H1 (cell line): ENCODE data around the gene RPLP2. TPM values are rescaled to one million over a fixed set of nuclear protein-coding genes. Genes with fewer than 3 reads are reported as not detected.

Source experiments
- CTCF ChIA-PET: fragments of 300-600 bp; sonication (Branson Sonifier 250); formaldehyde crosslinking; loops from one replicate; lab custom pipeline; 2021; ENCODE audit not compliant: partially characterized antibody; lab: Charles Lee
- POLR2A ChIA-PET: fragments of 300-600 bp; sonication (Branson Sonifier 250); formaldehyde crosslinking; loops from one replicate; lab custom pipeline; 2021; ENCODE audit warnings: inconsistent platforms; ENCODE audit not compliant: partially characterized antibody; lab: Charles Lee
- DNase-seq, 2 experiments: peaks; one replicate each; pipeline versions ENCODE4 v3.0.0 to v3.0.0-alpha.2; 2010 to 2022; ENCODE audit warnings: low spot score in 2 of 2, low read depth in 1 of 2, mixed read lengths in 1 of 2
- FAIRE-seq: peaks from 2 replicates; lab custom pipeline; 2011; peaks lifted over from hg19 to GRCh38; lab: Jason Lieb, UNC
- H2AFZ ChIP-seq: 2 replicates; pipeline ENCODE4 v1.8.1; 2012; ENCODE audit warnings: low read length, inconsistent platforms
- H2AK5ac ChIP-seq: 2 replicates; pipeline ENCODE4 v1.6.1; 2013; ENCODE audit warnings: low read depth, low read length
- H2BK120ac ChIP-seq: replicated peaks from 2 replicates; pipeline ENCODE3; 2013; ENCODE audit warnings: low read depth, low read length, inconsistent platforms
- H2BK12ac ChIP-seq: 2 replicates; pipeline ENCODE4 v1.6.1; 2013; ENCODE audit warnings: low read depth, low read length
- H2BK15ac ChIP-seq: 2 replicates; pipeline ENCODE4 v1.6.1; 2013; ENCODE audit warnings: low read length
- H2BK20ac ChIP-seq: 2 replicates; pipeline ENCODE4 v1.6.1; 2013; ENCODE audit warnings: low read length
- H2BK5ac ChIP-seq: 2 replicates; pipeline ENCODE4 v1.6.1; 2013; ENCODE audit warnings: low read depth, low read length
- H3K14ac ChIP-seq: 2 replicates; pipeline ENCODE4 v1.6.1; 2013; ENCODE audit warnings: inconsistent platforms; ENCODE audit not compliant: insufficient read length
- H3K18ac ChIP-seq: 2 replicates; pipeline ENCODE4 v1.6.1; 2013; ENCODE audit warnings: low read length; ENCODE audit errors: extremely low read depth
- H3K23ac ChIP-seq: 2 replicates; pipeline ENCODE4 v1.6.1; 2013; ENCODE audit warnings: inconsistent platforms; ENCODE audit not compliant: insufficient read length
- H3K23me2 ChIP-seq: 2 replicates; pipeline ENCODE4 v1.6.1; 2013; ENCODE audit warnings: low read depth, low read length
- H3K27ac ChIP-seq: 2 replicates; pipeline ENCODE4 v1.6.1; 2011; ENCODE audit warnings: low read depth, low read length, inconsistent platforms
- H3K27me3 ChIP-seq, 4 experiments: replicated peaks in 1 of 4; 1 replicate in 1 of 4; 2 replicates in 3 of 4; pipeline versions ENCODE4 v1.6.1 to v1.8.1; 2011 to 2013; ENCODE audit warnings: low read length in 3 of 4, mild to moderate bottlenecking in 3 of 4, inconsistent platforms in 2 of 4, mixed read lengths in 2 of 4, moderate library complexity in 1 of 4; ENCODE audit not compliant: control insufficient read depth in 3 of 4, insufficient read depth in 3 of 4; ENCODE audit errors: extremely low read depth in 1 of 4
- H3K36me3 ChIP-seq, 4 experiments: 2 replicates each; pipeline versions ENCODE4 v1.6.1 to v1.8.1; 2011 to 2013; ENCODE audit warnings: mild to moderate bottlenecking in 4 of 4, low read length in 3 of 4, moderate library complexity in 2 of 4, control low read depth in 1 of 4, inconsistent platforms in 1 of 4; ENCODE audit not compliant: insufficient read depth in 4 of 4, control insufficient read depth in 2 of 4
- H3K4ac ChIP-seq: replicated peaks from 2 replicates; pipeline ENCODE3; 2013; ENCODE audit warnings: low read length, low read depth, mixed read lengths, inconsistent platforms; ENCODE audit not compliant: insufficient read length
- H3K4me1 ChIP-seq, 4 experiments: replicated peaks in 1 of 4; 1 replicate in 1 of 4; 2 replicates in 3 of 4; pipeline versions ENCODE4 v1.6.1 to v1.8.1; 2011 to 2013; ENCODE audit warnings: low read length in 3 of 4, inconsistent platforms in 2 of 4, mixed read lengths in 1 of 4; ENCODE audit not compliant: insufficient read depth in 4 of 4, control insufficient read depth in 3 of 4
- H3K4me2 ChIP-seq, 2 experiments: 2 replicates each; pipeline versions ENCODE4 v1.6.1 to v1.8.1; 2011 to 2013; ENCODE audit warnings: low read depth in 2 of 2, low read length in 2 of 2, control low read depth in 1 of 2, inconsistent platforms in 1 of 2, mild to moderate bottlenecking in 1 of 2; ENCODE audit not compliant: insufficient read depth in 1 of 2
- H3K4me3 ChIP-seq, 4 experiments: fragments of 200-600, 300-600 bp in 1 of 4; sonication (generic), shearing (Covaris generic), sonication (Bioruptor Twin) in 1 of 4; 2 replicates each; pipeline versions ENCODE4 v1.5.1 to v1.8.1; 2011 to 2016; ENCODE audit warnings: low read length in 4 of 4, low read depth in 3 of 4, control low read depth in 2 of 4, inconsistent platforms in 2 of 4, mild to moderate bottlenecking in 2 of 4, mixed read lengths in 1 of 4, moderate library complexity in 1 of 4; ENCODE audit not compliant: insufficient read depth in 2 of 4; ENCODE audit errors: extremely low read depth in 1 of 4
- H3K56ac ChIP-seq: replicated peaks from 2 replicates; pipeline ENCODE3; 2013; ENCODE audit warnings: low read depth, mild to moderate bottlenecking, mixed read lengths, low read length, inconsistent platforms; ENCODE audit not compliant: insufficient read length
- H3K79me1 ChIP-seq: 2 replicates; pipeline ENCODE4 v1.6.1; 2013; ENCODE audit warnings: low read depth, low read length, control low read depth
- H3K79me2 ChIP-seq, 2 experiments: 2 replicates each; pipeline versions ENCODE4 v1.6.1 to v1.8.1; 2012 to 2013; ENCODE audit warnings: low read length in 2 of 2, mild to moderate bottlenecking in 2 of 2, inconsistent platforms in 1 of 2; ENCODE audit not compliant: insufficient read depth in 2 of 2, control insufficient read depth in 1 of 2
- H3K9ac ChIP-seq, 4 experiments: replicated peaks in 1 of 4; 1 replicate in 1 of 4; 2 replicates in 3 of 4; pipeline versions ENCODE4 v1.6.1 to v1.8.1; 2011 to 2013; ENCODE audit warnings: low read depth in 3 of 4, low read length in 3 of 4, control low read depth in 2 of 4, mild to moderate bottlenecking in 2 of 4, moderate library complexity in 2 of 4, inconsistent platforms in 1 of 4; ENCODE audit errors: extremely low read depth in 1 of 4
- H3K9me3 ChIP-seq, 2 experiments: 2 replicates each; pipeline versions ENCODE4 v1.6.1 to v1.8.1; 2012 to 2013; ENCODE audit warnings: mild to moderate bottlenecking in 2 of 2, moderate library complexity in 2 of 2, control low read depth in 1 of 2, inconsistent platforms in 1 of 2, low read depth in 1 of 2, low read length in 1 of 2, mixed read lengths in 1 of 2; ENCODE audit not compliant: insufficient read depth in 2 of 2
- H4K20me1 ChIP-seq, 2 experiments: replicated peaks in 1 of 2; 2 replicates each; pipeline versions ENCODE3 to v1.8.1; 2011 to 2013; ENCODE audit warnings: inconsistent platforms in 2 of 2, low read length in 2 of 2, mild to moderate bottlenecking in 1 of 2; ENCODE audit not compliant: insufficient read depth in 2 of 2, control insufficient read depth in 1 of 2
- H4K5ac ChIP-seq: 2 replicates; pipeline ENCODE4 v1.6.1; 2013; ENCODE audit warnings: low read length, low read depth, mixed read lengths, inconsistent platforms; ENCODE audit not compliant: insufficient read length
- H4K8ac ChIP-seq: 2 replicates; pipeline ENCODE4 v1.8.0; 2013; ENCODE audit warnings: mild to moderate bottlenecking, moderate library complexity, low read length, inconsistent platforms; ENCODE audit not compliant: insufficient read depth; ENCODE audit errors: extremely low read depth
- H4K91ac ChIP-seq: replicated peaks from 2 replicates; pipeline ENCODE3; 2013; ENCODE audit warnings: low read length, mixed read lengths, inconsistent platforms; ENCODE audit not compliant: insufficient read length
- BACH1 ChIP-seq: IDR thresholded peaks from 2 replicates; pipeline ENCODE4 v1.6.1; 2012; ENCODE audit warnings: low read length, improper control_type of control experiment
- EP300 ChIP-seq, 2 experiments: IDR thresholded peaks; 1 replicate in 1 of 2; 2 replicates in 1 of 2; pipeline ENCODE4 v1.6.1; 2011 to 2012; ENCODE audit warnings: low read depth in 2 of 2, low read length in 2 of 2, mild to moderate bottlenecking in 2 of 2, borderline replicate concordance in 1 of 2, inconsistent platforms in 1 of 2, moderate library complexity in 1 of 2
- NANOG ChIP-seq: IDR thresholded peaks from 2 replicates; pipeline ENCODE4 v1.6.1; 2011; ENCODE audit warnings: low read length, low read depth, mild to moderate bottlenecking, inconsistent platforms; ENCODE audit not compliant: insufficient read depth, poor library complexity, severe bottlenecking
- RBBP5 ChIP-seq: IDR thresholded peaks from 2 replicates; pipeline ENCODE4 v1.7.1; 2012; ENCODE audit warnings: low read depth, mild to moderate bottlenecking, inconsistent platforms, low read length, moderate library complexity, borderline replicate concordance
- RNF2 ChIP-seq: fragments of 200-900, 300-1000 bp; sonication (generic); IDR thresholded peaks from 2 replicates; pipeline ENCODE4 v1.7.1; 2016; ENCODE audit warnings: borderline replicate concordance, low read depth, mild to moderate bottlenecking, antibody characterized with exemption, low read length; ENCODE audit not compliant: poor library complexity, severe bottlenecking; ENCODE audit errors: missing control alignments
- SAP30 ChIP-seq: fragments of 300-600 bp; sonication (generic); IDR thresholded peaks from 2 replicates; pipeline ENCODE4 v1.7.1; 2012; ENCODE audit warnings: low read length, moderate library complexity, mild to moderate bottlenecking, inconsistent platforms; ENCODE audit not compliant: insufficient read depth, insufficient replicate concordance
- SIN3A ChIP-seq, 2 experiments: IDR thresholded peaks in 1 of 2; conservative IDR thresholded peaks in 1 of 2; 2 replicates each; pipeline ENCODE4 v1.6.1; 2011 to 2012; ENCODE audit warnings: low read length in 2 of 2, improper control_type of control experiment in 1 of 2, low read depth in 1 of 2, mild to moderate bottlenecking in 1 of 2
- SP4 ChIP-seq: IDR thresholded peaks from 2 replicates; pipeline ENCODE4 v1.6.1; 2012; ENCODE audit warnings: low read length, inconsistent platforms
- TBP ChIP-seq: IDR thresholded peaks from 2 replicates; pipeline ENCODE4 v1.6.1; 2011; ENCODE audit warnings: low read depth, low read length, improper control_type of control experiment
- WGBS, 2 experiments: shearing (Covaris generic) in 1 of 2; methylation state at CpG; one replicate each; pipeline versions ENCODE4 v1.1.6 to v1.1.7; 2013 to 2015; ENCODE audit warnings: low lambda C conversion rate in 2 of 2, mixed read lengths in 2 of 2, inconsistent platforms in 1 of 2, low coverage in 1 of 2, missing lambda C conversion rate in 1 of 2; ENCODE audit not compliant: insufficient replicate concordance in 2 of 2, insufficient coverage in 1 of 2, insufficient read length in 1 of 2; ENCODE audit errors: extremely low coverage in 1 of 2, missing lambda C conversion rate in 1 of 2; 5-methylcytosine and 5-hydroxymethylcytosine counted together
- polyA plus RNA-seq, 7 experiments: library from polyadenylated mRNA; depleted of rRNA in 3 of 7; stranded (reverse) in 5 of 7; unstranded in 2 of 7; fragments of >200 nt in 5 of 7; fragments of 200-250 nt in 2 of 7; gene quantifications; 1 replicate in 5 of 7; 2 replicates in 1 of 7; 4 replicates in 1 of 7; pipeline versions ENCODE4 v1.2.1 to v1.2.3, GENCODE V29; 2011 to 2013; ENCODE audit warnings: missing spikeins in 2 of 7, mixed read lengths in 2 of 7
- total RNA-seq: library from RNA; stranded (reverse); fragmentation: NEBNext Ultra II Directional; extraction: Animal tissue kit (Norgen Biotek cat#: 25700); gene quantifications from 2 replicates; pipeline ENCODE4 v1.2.1, GENCODE V29; 2021

RPLP2 gene
- total and polyA plus RNA-seq, 2 of the 8 experiments (the other 6 are each of a cell fraction or from before 2014, with no cell fraction given), result 1,789 to 2,106 TPM

- DNase-seq, result no peak
- H3K4me1 ChIP-seq, result peaks cover 0 to 8% (median 7%) of the 10 kb centered on the region in 4 experiments; a peak in 5 of 7 replicates
- H3K4me2 ChIP-seq, result peak overlapping the region in 1 of 2 experiments; percentile 67; a peak in 1 of 4 replicates
- H3K4ac ChIP-seq, result no peak overlapping the region
- H3K23ac ChIP-seq, result no peak overlapping the region
- peaks cover 3 to 30% (median 6%) of the 10 kb centered on the region in 4 experiments; a peak in 5 of 8 replicates for H3K36me3 ChIP-seq
- H4K20me1 ChIP-seq, result peaks cover 0 to 8% of the 10 kb centered on the region in 2 experiments
- TF ChIP-seq NANOG (no peak), EP300 (IDR thresholded peaks at IDR 0.05; ENCODE audit: borderline replicate concordance in 1 of 2, low read depth in 2 of 2, low read length in 2 of 2) (no peak), RNF2 (no peak), BACH1 (no peak), TBP (no peak), RBBP5 (no peak), SAP30 (no peak), SP4 (no peak), SIN3A (conservative IDR thresholded peaks at IDR 0.05 in 1 of 2, IDR thresholded peaks at IDR 0.05 in 1 of 2; ENCODE audit: low read depth in 1 of 2, low read length in 2 of 2) (no peak)
- CTCF ChIA-PET, result interaction anchor here (0.8 to 2.7 kb wide), 6 partner anchors 13 to 75 kb away, joined by 3 to 7 read pairs (median 3); partner anchors contain the start of gene CEND1
- H4K8ac ChIP-seq, result no peak overlapping the region
- H3K56ac ChIP-seq, result no peak overlapping the region
- POLR2A ChIA-PET, result interaction anchor here (0.6 to 53.0 kb wide), 6 partner anchors 8 to 158 kb away, joined by 3 to 1917 read pairs (median 8); partner anchors contain the start of genes CD151, CEND1, CRACR2B and PNPLA2
- H4K5ac ChIP-seq, result no peak overlapping the region
- no peak overlapping the region for H2AFZ ChIP-seq
- no peaks in the 10 kb centered on the region for H3K9me3 ChIP-seq
- H3K23me2 ChIP-seq, result peaks cover 9% of the 10 kb centered on the region; the same call in 1 of the 2 replicates
- FAIRE-seq, result no peak
- no peaks in the 10 kb centered on the region; a peak in 1 of 4 replicates for H3K79me2 ChIP-seq
- no peak overlapping the region for H2BK15ac ChIP-seq
- no peak overlapping the region for H2BK120ac ChIP-seq
- H3K4me3 ChIP-seq, result no peak overlapping the region
- H3K27me3 ChIP-seq, result no peaks in the 10 kb centered on the region; a peak in 1 of 7 replicates
- WGBS, 2 experiments, result 95% methylated on average over 27 of the region's 28 CpGs; no CpG with 5 or more reads in 1 of the 2 experiments
- H3K9ac ChIP-seq, result no peak overlapping the region
- H3K79me1 ChIP-seq, result peaks cover 2% of the 10 kb centered on the region; the same call in 1 of the 2 replicates
- 0 out of 2 replicates have a peak overlapping the region, but pooled peaks have one; percentile 9 for H2BK12ac ChIP-seq
- H2BK5ac ChIP-seq, result 0 out of 2 replicates have a peak overlapping the region, but pooled peaks have one; percentile 67
- no peak overlapping the region for H3K18ac ChIP-seq
- H3K27ac ChIP-seq, result no peak overlapping the region
- no peak overlapping the region for H3K14ac ChIP-seq
- H2BK20ac ChIP-seq, result no peak overlapping the region
- H4K91ac ChIP-seq, result no peak overlapping the region
- no peak overlapping the region for H2AK5ac ChIP-seq
Measured at GRCh38 chr11:802693-803466, 6.9 kb upstream of the RPLP2 start.
